A673 (cell line): Measurements from ENCODE around the gene RNF40.

Experiments
- CTCF ChIP-seq: fragments of 300-800, 200-600 bp; sonication (generic); conservative IDR thresholded peaks from 2 replicates; pipeline ENCODE4 v1.5.1; 2017; ENCODE audit warnings: low read depth, mild to moderate bottlenecking, antibody characterized with exemption, low read length, moderate library complexity, mixed read lengths
- EZH2 ChIP-seq: fragments of 200-600 bp; sonication (generic); IDR thresholded peaks from 2 replicates; pipeline ENCODE4 v1.6.1; 2017; ENCODE audit warnings: borderline replicate concordance, low read depth, mild to moderate bottlenecking, mixed read lengths, antibody characterized with exemption, low read length; ENCODE audit not compliant: poor library complexity, severe bottlenecking

GRCh38 chr16:30771726-30772125, 9.6 kb downstream of the RNF40 start:
- no peak for TF ChIP-seq CTCF
- no peak for TF ChIP-seq EZH2
